Stomach (tissue), 9 donors: Measurements from ENCODE around the gene GDF7. TPM values are rescaled to one million over a fixed set of nuclear protein-coding genes. Genes with fewer than 3 reads are reported as not detected.

Source experiments
- DNase-seq, 2 donors: peaks; one replicate each; pipeline versions ENCODE4 v3.0.0 to v3.0.0-alpha.2; 2013 to 2019
- H3K27ac ChIP-seq, 5 donors: fragments of 200-600 bp in 4 of 5; sonication (generic) in 4 of 5; one replicate each; pipeline ENCODE4 v1.5.1; 2013 to 2019; ENCODE audit warnings: mild to moderate bottlenecking in 1 of 5, moderate library complexity in 1 of 5
- H3K27me3 ChIP-seq, 3 donors: fragments of 200-600 bp; sonication (generic); one replicate each; pipeline ENCODE4 v1.5.1; 2017 to 2019; ENCODE audit warnings: mixed run types in 1 of 3
- H3K36me3 ChIP-seq, 4 donors: fragments of 200-600 bp; sonication (generic); 1 replicate in 3 of 4; 2 replicates in 1 of 4; pipeline ENCODE4 v1.5.1; 2016 to 2019
- H3K4me1 ChIP-seq, 4 donors: fragments of 200-600 bp; sonication (generic); one replicate each; pipeline ENCODE4 v1.5.1; 2016 to 2019
- H3K4me3 ChIP-seq, 4 donors: fragments of 200-600 bp; sonication (generic) in 3 of 4; one replicate each; pipeline ENCODE4 v1.5.1; 2016 to 2019; ENCODE audit warnings: mild to moderate bottlenecking in 1 of 4
- H3K9me3 ChIP-seq, 4 donors: fragments of 200-600 bp; sonication (generic); one replicate each; pipeline ENCODE4 v1.5.1; 2016 to 2019
- CTCF ChIP-seq, 7 experiments: fragments of 450-650 bp in 4 of 7; fragments of 200-600 bp in 3 of 7; sonication (generic) in 3 of 7; IDR thresholded peaks; one replicate each; pipeline ENCODE4 v1.5.1; 2016 to 2019; ENCODE audit warnings: antibody characterized with exemption in 7 of 7, control low read depth in 2 of 7, mild to moderate bottlenecking in 1 of 7
- EP300 ChIP-seq: sonication (generic); formaldehyde crosslinking; IDR thresholded peaks from one replicate; pipeline ENCODE4 v1.6.1; 2017; ENCODE audit warnings: antibody characterized with exemption
- POLR2A ChIP-seq, 4 donors: fragments of 450-650 bp; IDR thresholded peaks; one replicate each; pipeline ENCODE4 v1.6.1; 2016; ENCODE audit warnings: antibody characterized with exemption in 4 of 4, control low read depth in 2 of 4, mild to moderate bottlenecking in 1 of 4, moderate library complexity in 1 of 4
- POLR2AphosphoS5 ChIP-seq, 3 donors: sonication (generic); formaldehyde crosslinking; IDR thresholded peaks; one replicate each; pipeline ENCODE4 v1.6.1; 2016; ENCODE audit warnings: antibody characterized with exemption in 3 of 3
- WGBS, 5 donors: extraction: QIAGEN DNeasy Blood & Tissue Kit in 3 of 5; methylation state at CpG; one replicate each; pipeline versions ENCODE4 v1.1.5 to v1.1.7; 2013 to 2018; 5-methylcytosine and 5-hydroxymethylcytosine counted together
- intact Hi-C: fragments of 100-400 bp; cut with DNase I; formaldehyde crosslinking; loops from one replicate; pipeline ENCODE4 v1.15.1; 2023; ENCODE audit warnings: low total_unique reads
- polyA plus RNA-seq, 3 donors: library from polyadenylated mRNA; stranded (reverse); fragments of 200-250 nt; gene quantifications; one replicate each; pipeline ENCODE4 v1.2.3, GENCODE V29; 2013
- total RNA-seq, 5 donors: library from RNA; depleted of rRNA; stranded (reverse); fragments of >200 nt; gene quantifications; one replicate each; pipeline versions ENCODE4 v1.1.0 to v1.2.3, GENCODE V29; 2014 to 2016
- donor health status: healthy with polysubstance abuse.
- donor health status: Bipolar disorder and iron deficiency.
- donor health status: healthy.

Gene GDF7
- total and polyA plus RNA-seq, 8 donors = 0.10 to 1.3 (median 0.37) TPM; not detected in 3

GRCh38 chr2:20623741-20624155 lies 43.2 kb upstream of the GDF7 start:
- Histone ChIP-seq H3K4me3 (no peak overlapping the region), H3K27ac (peak overlapping the region in 4 of 5 donors; percentile 35 to 97 (median 79)), H3K4me1 (peaks cover 37 to 60% (median 50%) of the 10 kb centered on the region in 4 donors), H3K27me3 (no peaks in the 10 kb centered on the region), H3K36me3 (peaks cover 33 to 61% (median 53%) of the 10 kb centered on the region in 4 donors), H3K9me3 (no peaks in the 10 kb centered on the region)
- TF ChIP-seq POLR2A (IDR thresholded peaks at IDR 0.05) (no peak), POLR2AphosphoS5 (IDR thresholded peaks at IDR 0.05) (no peak), CTCF (IDR thresholded peaks at IDR 0.05) (no peak), EP300 (no peak)
- DNase-seq = no peak
- intact Hi-C loops = no loop called here
- 82 to 88% (median 83%) methylated on average over 4 to 7 of the region's 7 CpGs for WGBS, 5 donors

GRCh38 chr2:20624156-20624883 lies 42.6 kb upstream of the GDF7 start:
- TF ChIP-seq POLR2AphosphoS5 (IDR thresholded peaks at IDR 0.05) (no peak), CTCF (IDR thresholded peaks at IDR 0.05) (no peak)
- H3K4me1 ChIP-seq = peaks cover 31 to 54% (median 45%) of the 10 kb centered on the region in 4 donors
- DNase-seq = no peak
- intact Hi-C loops = no loop called here
- WGBS, 5 donors = 88 to 92% (median 91%) methylated on average over 20 of the region's 20 CpGs
- H3K36me3 ChIP-seq = peaks cover 31 to 63% (median 56%) of the 10 kb centered on the region in 4 donors
- no peaks in the 10 kb centered on the region for H3K27me3 ChIP-seq
- H3K4me3 ChIP-seq = no peak overlapping the region
- H3K27ac ChIP-seq = peak overlapping the region; percentile 73 to 97 (median 77)
- H3K9me3 ChIP-seq = no peaks in the 10 kb centered on the region

GRCh38 chr2:20624884-20625485 lies 42.0 kb upstream of the GDF7 start:
- peaks cover 28 to 65% (median 58%) of the 10 kb centered on the region in 4 donors for H3K36me3 ChIP-seq
- WGBS, 5 donors = 80 to 87% (median 83%) methylated on average over 9 to 11 of the region's 11 CpGs
- DNase-seq = no peak
- no peak for TF ChIP-seq EP300
- no peak for TF ChIP-seq POLR2AphosphoS5 (IDR thresholded peaks at IDR 0.05)
- no peak for TF ChIP-seq CTCF (IDR thresholded peaks at IDR 0.05)
- TF ChIP-seq POLR2A (IDR thresholded peaks at IDR 0.05) = no peak
- peaks cover 26 to 52% (median 41%) of the 10 kb centered on the region in 4 donors for H3K4me1 ChIP-seq
- intact Hi-C loops = no loop called here
- H3K9me3 ChIP-seq = no peaks in the 10 kb centered on the region
- H3K27me3 ChIP-seq = no peaks in the 10 kb centered on the region
- no peak overlapping the region for H3K4me3 ChIP-seq
- H3K27ac ChIP-seq = peak overlapping the region; percentile 73 to 97 (median 77)

DNA sequence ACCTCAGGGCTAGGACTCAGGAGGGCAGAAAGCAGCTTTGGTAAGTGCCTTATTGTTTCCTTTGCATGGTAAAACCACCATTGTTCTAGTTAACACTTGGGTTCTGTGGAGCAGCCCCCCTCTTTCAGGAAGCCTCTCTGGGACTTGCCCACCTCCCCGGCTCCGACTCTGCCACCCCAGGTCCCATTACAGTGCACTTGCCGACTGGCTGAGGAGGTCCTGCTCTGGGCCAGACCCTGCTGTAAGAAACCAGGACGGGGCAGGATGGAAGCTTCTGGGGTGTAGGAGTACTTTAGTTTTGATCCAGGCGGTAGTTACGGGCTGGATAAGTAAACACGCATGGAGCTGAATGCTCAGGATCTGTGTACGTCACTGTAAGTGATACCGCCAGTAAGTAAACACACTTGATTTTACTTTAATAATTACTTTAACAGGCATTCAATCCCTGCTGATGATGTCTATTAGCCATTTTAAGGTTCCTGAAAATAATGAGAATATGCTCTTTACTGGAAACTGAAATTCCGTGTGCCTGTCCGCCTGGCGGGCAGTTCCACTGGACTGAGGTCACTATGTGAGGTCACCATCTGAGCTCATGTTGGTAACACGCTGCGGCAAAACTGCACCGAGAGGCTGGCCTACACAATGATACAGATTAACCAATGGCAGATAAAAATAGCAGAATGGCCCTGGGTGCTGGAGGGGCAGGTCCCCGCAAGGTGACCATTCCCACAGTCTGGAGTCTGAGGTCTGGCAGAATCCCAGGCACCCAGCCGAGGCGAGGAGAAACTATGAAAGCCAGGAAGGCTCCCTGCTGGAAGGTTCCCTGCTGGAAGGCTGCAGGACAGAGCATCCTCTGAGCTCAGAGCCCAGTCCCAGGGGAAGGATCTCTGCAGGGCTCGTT lies 41.2 kb upstream of the GDF7 start:
- H3K4me1 ChIP-seq = peaks cover 20 to 47% (median 38%) of the 10 kb centered on the region in 4 donors
- no peak overlapping the region for H3K4me3 ChIP-seq
- peaks cover 28 to 64% (median 53%) of the 10 kb centered on the region in 4 donors for H3K36me3 ChIP-seq
- peak; percentile 60 to 78 for DNase-seq
- WGBS, 5 donors = 26 to 59% (median 36%) methylated on average over 19 of the region's 19 CpGs
- H3K27ac ChIP-seq = peak overlapping the region; percentile 73 to 97 (median 77)
- intact Hi-C loops = no loop called here
- TF ChIP-seq POLR2A (IDR thresholded peaks at IDR 0.05) (no peak), CTCF (IDR thresholded peaks at IDR 0.05) (peak in 2 of 7 experiments; percentile 29 to 37), POLR2AphosphoS5 (IDR thresholded peaks at IDR 0.05) (peak in 1 of 3 donors; percentile 45), EP300 (peak; percentile 55)
- no peaks in the 10 kb centered on the region for H3K27me3 ChIP-seq
- H3K9me3 ChIP-seq = no peaks in the 10 kb centered on the region
